Hepatic stellate cell (primary cell): ENCODE results near the gene LEF1.

Experiments
- DNase-seq: peaks from one replicate; pipeline ENCODE4 v3.0.0; 2011; ENCODE audit warnings: low spot score

The LEF1 gene

DNA sequence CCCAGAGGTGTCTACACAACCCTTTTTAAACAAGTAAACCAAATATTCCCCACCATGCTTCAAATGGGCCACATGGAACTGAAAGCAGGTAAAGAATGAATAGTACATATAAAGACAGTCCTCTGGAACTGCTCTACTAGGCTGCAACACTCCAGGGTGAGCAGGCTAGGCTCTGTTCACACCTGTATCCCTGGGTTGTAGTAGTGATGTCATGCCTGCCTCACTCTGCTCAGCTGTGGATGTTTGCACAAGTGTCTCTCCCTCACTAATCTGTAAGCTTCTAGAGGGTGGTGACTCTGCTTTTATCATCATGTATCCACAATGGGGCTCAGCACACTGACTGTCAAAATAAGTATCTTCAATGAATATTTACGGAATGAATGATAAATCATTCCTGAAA lies 20.4 kb downstream of the LEF1 start:
- DNase-seq: no peak

DNA sequence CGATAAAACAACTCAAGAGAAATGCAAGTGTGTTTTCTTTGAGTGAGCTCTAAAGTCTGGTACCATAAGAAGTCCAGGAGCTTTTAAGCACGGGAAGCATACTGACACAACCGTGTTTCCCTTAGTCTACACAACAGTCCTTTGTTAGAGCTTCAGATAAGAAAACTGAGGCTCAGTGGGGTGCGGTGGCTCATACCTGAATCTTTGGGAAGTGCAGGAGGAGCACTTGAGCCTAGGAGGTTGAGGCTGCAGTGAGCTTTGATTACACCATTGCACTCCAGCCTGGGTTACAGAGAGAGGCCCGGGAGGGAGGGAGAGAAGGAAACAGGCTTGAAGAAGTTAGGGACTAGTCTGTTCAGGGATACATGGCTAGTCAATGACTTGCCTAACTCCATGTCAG lies 21.9 kb downstream of the LEF1 start:
- DNase-seq: no peak

DNA sequence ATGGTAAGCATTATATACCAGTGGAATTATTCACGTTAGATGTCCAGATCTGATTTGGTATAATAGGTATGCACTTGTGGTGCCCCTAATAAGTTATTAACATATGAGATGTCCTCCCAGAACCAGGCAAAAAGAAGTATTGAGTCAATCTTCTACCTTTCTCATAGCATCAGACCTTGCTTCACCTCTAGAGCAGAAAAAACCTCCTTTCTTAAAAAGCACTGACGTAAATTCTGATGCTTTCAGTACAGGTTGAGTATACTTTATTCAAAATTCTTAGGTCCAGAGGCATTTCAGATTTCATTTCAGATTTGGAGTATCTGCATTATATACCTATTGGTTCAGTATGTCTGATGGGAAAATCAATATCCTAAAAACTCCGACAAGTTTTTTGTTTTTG lies 22.4 kb downstream of the LEF1 start:
- DNase-seq: no peak

DNA sequence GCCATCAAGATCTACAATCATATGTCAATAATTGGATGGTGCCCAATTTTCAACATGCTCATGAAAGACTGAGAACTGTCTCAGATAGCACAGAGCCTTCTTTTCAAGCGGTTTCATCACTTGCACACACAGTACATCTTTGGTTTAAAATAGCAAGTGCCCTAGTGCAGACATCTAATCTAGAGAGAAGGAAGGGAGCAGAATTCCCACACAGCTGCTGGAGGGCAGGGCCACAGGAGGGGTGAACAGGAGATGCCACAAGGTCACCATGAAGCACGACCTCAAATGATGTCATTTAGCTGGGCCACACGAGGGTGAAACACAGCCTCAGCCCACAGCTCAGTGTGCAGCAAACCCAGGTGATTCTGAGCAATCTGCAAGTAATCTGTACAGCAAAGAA lies 24.3 kb downstream of the LEF1 start:
- no peak for DNase-seq

DNA sequence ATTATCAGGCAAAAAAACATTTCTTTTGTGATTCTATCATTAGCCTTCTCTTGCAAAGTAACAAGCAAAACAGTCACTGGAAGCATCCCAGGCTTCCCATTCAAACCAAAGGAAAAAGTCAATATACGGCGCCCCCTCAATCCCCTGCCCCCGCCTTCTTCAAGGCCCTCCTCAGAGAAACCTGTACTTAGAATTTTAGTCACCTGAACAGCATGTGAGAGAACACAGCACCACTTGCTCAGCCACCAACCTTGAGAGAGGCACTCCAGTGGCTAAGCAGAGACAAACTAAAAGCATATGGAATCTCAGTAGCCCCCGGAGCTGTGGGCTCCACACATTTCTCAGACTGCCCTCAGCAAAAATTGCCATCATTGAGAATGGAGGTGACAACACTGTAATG lies 25.2 kb downstream of the LEF1 start:
- no peak for DNase-seq

DNA sequence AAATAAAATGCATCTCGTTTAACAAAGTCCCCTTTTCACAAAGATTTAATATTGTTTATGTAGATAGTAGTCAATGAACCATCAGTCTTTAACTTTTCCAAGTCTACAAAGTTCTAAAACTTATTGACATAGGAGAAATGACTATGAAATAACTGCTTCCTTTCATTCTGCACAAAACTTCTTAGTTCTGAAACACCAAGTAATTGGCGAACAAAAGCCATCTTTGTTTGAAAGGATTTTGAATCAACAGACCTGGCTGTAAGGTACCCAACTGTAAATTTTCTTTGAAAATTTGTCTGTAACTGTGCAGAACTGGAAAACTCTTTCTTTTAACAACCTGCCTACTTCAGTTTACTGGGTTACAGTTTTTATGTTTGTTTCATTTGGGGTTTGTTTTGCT lies 25.9 kb downstream of the LEF1 start:
- no peak for DNase-seq

DNA sequence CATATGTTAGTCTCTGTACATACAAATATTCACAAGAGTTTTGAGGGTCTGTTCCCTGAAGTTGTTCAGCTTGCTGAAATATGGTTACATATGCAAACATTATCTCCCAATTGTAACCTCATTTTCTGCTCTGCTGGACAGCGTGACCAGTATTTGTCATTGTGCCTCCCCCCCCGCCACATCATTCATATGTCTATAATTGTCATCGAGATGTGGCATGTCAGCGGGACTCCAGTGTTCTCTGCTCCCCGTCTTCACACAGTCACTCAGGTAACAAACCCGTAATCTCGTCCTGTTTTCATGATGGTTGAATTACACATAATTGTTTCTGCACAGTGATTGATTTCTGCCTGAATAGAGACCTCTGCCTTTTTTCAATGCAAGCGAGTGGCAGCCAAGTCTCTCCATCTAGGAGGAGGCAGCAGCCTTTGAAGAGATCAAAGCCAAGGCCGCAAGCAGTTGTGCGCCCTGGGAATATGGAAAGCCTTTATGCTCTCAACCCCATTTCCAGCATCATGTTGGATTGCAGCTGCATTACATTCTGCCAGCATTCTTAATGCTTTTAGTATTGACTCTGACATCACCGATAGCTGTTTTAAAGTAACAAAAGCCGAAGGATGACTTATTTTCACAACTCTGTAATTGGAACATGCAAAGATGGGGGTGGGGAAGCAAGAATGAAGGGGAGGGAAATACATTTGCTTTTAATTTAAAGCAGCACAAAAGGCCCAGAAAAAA lies 27.4 kb downstream of the LEF1 start:
- no peak for DNase-seq

DNA sequence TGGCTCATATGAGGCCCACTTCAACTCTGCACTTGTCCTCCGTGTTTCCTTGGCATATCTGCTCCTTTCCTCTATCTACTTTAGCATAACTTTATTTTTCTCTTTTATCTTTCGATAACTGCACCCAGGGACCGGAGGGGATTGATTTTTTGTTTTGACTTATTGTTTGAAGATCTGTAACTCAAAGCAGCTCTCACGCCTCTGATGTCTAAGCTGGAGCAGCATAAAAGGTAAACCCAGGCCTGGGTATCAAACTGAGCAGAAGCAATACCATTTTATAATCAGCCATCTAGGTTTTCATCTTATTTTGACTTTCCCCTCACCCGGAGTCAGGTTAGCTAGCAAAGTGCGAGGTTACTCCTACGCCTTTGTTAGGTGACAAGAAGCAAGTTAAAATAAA lies 28.4 kb downstream of the LEF1 start:
- no peak for DNase-seq

DNA sequence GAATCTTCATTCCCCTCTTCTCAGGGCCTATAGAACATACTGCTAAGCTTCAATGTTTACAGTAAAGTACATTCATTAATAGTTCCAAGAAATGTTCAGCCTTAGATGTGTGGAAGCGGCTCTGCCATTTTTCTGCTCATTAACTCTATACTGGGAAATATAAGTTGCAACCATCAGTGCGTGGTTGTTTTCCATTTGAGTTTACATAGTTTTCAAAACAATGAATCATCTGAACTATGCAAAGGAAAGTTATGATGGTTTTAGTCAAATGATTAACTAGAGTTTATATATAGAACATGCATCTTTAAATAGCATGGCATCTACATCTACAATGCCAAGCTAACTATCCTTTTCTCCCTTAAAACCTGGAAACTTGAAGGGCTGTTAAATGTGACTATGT lies 29.6 kb downstream of the LEF1 start:
- no peak for DNase-seq

DNA sequence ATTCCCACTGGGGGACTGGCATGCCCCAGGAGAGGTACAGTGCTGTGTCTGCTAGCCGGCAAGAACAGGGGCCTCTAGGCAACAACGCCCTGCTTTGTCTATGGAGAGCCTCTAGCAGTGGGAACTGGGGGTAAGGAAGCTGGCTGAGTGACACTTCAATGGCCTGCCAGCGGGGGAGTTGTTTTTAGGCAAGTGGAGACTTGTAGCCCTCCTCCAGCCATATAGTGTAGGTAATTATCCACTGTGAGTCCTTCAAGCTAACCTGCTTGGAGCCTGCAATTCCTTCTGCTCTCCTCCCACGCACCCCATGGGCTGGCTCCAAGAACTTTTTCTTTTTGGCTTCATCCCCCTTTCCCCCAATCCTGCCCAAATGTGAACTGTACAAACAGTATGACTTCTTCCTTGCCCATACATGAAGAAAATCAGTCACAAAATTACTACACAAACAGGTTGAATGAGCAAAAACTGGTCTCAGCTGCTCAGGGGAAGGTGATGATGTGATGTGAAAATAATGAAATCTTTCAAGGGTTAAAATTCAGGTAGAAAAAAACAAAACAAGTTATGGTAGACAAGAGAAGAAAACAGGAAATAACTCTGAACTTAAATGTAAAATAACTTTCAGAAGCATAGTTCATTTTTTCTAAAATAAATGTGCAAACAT lies 33.1 kb downstream of the LEF1 start:
- DNase-seq: no peak

DNA sequence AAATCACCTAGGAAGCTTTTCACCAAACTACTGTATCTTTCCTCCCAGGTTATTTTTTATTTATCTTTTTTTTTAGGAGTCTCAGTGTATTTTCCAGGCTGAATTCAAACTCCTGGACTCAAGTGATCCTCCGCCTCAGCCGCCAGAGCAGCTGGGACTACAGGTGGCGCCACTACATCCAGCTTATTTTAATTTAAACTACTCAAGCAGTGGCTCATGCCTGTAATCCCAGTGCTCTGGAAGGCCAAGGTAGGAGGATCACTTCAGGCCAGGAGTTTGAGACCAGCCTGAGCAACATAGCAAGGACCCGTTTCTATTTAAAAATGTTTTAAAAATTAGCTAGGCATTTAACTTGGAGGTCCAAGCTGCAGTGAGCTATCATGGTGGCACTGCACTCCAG lies 37.8 kb downstream of the LEF1 start:
- DNase-seq: no peak

DNA sequence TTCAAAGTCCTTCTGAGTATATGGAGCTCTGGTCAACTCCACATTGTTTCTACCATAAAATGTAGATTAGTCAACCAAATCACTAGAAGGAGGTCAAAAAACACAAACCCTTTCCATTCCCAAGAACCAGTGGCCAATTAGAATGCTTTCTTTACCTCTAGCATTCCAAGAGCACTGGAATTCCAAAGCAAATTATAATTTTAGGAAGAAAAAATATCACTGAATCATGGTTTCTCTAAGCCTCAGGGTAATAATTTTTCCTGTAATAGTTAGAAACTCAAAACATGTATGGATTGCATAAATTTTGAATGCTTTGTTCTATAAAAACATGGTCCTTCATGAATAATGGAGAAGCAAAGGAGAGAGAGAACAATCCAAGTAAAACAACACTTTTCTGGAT lies 39.5 kb downstream of the LEF1 start:
- DNase-seq: no peak

DNA sequence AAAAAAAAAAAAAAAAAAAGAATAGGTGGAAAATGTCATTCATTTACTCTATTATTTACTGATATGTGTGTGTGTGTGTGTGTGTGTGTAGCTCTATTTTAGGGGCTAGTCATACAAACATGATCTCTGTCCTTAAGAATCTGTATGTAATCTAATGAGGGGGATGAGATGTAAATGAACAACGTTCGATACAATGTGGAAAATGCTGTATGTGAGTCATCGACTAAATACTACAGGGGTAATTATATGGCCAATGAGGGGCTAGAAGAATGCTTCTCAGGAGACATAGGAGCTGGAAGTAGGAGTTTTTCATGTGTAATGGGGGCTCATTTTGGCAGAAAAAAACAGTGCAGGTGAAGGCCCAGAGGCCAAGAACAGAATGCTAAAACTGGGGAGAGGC lies 41.9 kb downstream of the LEF1 start:
- DNase-seq: no peak

DNA sequence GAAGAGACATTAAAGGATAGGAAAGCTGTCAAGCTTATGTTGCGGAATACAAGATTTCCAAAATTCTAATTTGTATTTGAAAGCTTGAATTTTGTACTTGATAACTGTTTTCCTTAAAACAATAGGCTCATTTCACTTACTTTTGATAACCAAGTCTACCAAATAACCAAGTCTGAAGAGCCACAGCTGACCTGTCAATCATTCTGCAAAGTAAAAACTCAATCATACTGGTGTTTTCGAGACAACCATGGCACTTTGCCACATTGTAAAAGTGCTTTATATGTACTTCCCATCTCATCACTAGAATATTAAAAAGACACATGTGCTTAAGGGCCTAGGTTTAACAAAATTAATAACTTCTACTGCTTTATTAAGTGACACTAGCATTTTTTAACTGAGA lies 47.9 kb downstream of the LEF1 start:
- no peak for DNase-seq

DNA sequence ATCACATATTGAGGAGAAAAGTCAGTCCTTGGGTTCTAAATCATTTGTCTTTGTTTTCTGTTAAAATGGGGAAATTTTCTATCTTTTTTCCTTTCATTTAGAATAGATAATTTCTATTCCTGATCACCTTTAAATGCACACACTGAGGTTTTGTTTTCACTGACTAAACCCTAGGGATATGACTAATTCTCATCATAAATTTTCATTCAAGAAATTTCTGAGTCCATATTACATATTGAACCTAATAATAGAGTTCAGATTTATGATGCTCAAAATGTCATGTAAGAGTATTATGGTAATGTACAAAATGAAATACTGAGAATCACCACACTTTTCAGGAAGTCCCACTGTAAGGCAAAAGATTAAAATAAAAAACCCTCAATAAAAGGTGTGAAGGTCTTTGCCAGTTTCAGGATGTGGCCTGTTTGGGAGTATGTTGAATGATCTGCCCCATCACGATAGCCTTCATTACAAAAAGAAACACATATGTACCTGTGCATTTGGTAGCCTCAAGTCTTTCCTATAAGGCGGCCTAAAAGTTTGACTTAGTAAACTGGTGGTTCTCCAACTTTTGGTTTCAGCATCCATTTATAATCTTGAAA lies 49.4 kb downstream of the LEF1 start:
- DNase-seq: no peak

DNA sequence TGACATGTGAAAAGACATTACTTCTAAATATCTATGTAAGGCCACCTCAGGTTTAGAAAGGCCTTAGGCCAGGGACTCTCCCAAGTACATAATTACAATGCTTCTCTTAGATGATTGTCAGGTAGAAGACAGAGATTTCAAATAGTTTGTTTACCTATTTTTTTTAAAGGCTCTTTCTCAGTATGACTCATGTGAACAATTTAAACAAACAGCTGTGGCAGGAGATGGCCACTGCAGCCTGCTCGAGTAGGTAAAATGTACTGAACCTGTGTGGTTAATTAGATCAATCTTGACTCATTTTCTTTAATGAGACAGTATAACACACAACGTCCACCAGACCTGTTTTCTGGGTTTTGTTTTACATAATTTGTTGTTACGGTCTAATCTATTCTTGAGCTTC lies 50.2 kb downstream of the LEF1 start:
- DNase-seq: no peak

DNA sequence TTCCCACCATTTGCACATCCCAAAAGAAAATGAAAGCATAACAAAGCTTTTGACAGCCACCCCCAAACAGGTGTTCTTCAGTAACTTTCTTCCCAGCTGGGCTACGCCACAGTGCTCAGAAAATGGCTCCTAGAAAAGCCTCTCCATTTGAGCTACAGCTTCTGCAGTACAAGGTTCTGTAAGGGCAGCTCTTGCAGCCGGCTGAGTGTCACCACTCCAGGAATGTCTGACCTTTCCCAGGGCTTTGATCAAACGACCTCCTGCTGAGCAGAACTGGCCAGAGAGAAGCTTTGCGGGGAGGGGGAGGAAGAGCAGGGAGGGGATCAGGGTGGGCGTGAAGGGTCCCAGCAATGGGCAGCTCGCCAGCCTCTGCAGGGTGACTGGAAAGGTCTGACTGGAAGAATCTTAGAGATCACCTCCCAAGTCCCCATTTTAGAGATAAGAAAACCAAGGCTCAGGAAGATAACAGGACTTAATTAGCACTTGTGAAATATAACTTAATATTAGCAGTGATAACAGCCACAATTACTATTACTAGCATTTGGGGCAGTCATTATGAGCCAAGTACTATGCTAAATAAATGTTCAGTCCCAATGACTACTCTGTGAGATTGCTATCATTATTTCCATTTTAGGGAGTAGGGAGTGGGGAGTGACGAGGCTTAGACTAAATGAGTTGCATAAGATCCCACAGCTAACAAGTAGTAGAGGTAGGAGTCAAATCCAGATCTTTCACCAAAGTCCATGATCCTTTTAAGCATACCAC lies 51.1 kb downstream of the LEF1 start:
- DNase-seq: no peak

DNA sequence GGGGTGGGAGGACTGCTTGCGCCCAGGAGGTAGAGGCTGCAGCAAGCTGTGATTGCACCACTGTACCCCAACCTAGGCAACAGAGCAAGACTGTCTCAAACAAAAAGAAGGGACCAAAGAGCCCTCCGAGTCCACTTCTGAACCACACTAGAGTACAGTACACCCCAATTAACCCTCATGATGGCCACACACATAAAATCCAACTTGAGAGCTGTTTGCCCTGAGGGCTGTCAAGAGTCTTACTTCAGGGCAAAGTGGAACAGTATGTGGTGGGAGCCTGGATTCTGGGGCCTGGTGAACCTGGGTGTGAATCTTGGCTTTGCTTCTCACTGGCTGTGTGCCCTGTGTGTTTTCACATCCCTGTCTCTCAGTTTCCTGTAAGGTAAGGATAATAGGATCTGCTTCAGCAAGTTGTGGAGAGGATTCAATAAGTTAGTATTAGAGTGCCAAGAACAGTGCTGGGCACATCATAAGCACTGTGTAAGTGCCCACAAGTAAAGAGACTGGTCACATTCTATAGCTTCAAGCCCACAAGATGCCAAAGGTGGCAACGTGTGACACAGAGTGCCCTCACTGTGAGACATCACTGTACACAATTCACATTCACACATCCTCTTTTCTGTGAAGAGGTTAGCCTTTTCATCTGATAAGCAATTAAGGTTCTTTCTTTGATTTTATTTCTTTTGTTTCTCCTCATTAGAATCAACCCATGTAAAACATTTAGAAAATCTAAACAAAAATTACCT lies 52.1 kb downstream of the LEF1 start:
- no peak for DNase-seq

DNA sequence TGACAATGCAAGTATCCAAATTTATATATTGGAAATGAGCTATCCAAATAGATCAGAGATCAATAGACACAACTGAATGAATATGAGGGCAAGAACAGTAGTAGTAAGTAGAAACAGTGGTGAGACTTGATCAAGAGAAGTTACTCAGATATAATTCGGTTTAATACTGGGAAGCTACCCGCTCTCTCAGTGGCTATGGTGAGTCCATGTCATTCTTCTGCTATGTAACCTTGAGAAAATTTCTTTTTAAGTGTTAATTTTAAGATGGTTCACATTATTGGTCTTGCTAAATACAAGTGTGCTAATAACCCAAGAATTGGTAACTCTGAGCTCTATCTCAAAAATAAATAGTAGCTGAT lies 53.6 kb downstream of the LEF1 start:
- DNase-seq: no peak

DNA sequence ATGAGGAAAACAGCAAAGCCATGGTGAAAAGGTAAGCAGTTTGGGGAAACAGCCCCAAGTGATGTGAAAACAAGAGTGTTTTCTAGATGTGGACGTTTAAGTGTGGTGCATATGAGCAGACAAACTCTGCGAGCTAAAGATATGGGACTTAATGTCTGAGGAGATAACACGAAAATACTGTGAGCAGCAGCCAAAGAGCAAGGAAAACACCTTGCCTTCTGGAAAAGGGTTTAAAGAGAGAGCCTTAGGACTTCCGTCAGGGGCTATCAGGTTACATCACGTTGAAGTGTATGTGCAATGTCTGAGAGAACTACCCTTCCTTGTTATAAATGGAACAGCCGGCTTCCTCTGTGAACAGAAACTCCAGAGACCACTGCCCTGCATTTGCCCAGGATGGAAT lies 54.2 kb downstream of the LEF1 start:
- DNase-seq: no peak

DNA sequence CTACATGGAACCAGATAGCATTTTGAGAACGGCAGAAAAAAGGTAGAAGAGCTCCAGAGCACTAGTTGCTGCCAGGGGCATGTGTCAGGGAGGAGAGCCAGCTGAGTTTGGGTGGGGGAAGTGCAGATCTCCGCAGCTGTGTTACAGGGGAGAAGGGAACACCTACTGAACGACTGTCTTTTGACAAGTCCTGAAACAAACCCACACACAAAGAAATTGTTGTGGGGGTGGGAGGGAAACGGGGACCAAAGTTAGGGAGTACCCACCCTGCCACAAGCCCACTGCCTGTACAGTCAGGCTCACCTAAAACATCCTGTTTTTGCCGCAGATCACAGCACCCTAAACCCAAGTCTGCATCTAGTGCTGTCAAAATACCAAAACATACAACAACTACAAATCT lies 55.5 kb downstream of the LEF1 start:
- no peak for DNase-seq

DNA sequence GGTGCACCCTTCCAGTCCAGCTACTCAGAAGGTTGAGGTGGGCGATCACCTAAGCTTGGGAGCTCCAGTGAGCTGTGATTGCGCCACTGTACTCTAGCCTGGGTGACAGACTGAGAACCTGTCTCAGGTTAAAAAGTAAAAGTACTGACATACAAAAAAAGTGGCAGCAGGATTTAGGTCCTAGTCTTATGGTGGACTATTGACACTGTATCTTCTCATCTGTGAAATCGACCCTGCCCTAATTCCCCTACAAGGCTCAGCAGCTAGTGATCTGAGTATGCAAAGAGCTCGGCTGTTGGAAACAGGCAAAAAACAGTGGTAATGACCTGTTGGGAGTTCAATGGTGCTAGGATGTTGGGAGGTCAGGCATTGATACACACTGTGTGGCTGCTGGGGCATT lies 57.0 kb downstream of the LEF1 start:
- no peak for DNase-seq
